Peyer's patch (tissue), 4 donors: ENCODE results near the gene SPINK4. TPM values are rescaled to one million over a fixed set of nuclear protein-coding genes. Genes with fewer than 3 reads are reported as not detected.

ENCODE experiments used
- DNase-seq, 3 donors: peaks; one replicate each; pipeline ENCODE4 v3.0.0-alpha.2; 2017 to 2019
- H3K27ac ChIP-seq, 4 donors: fragments of 200-600 bp; sonication (generic); one replicate each; pipeline ENCODE4 v1.5.1; 2016 to 2019
- H3K27me3 ChIP-seq, 2 donors: fragments of 200-600 bp; sonication (generic); one replicate each; pipeline ENCODE4 v1.5.1; 2019
- H3K36me3 ChIP-seq, 3 donors: fragments of 200-600 bp; sonication (generic); one replicate each; pipeline ENCODE4 v1.5.1; 2016 to 2019
- H3K4me1 ChIP-seq, 4 donors: fragments of 200-600 bp; sonication (generic); one replicate each; pipeline ENCODE4 v1.5.1; 2016 to 2019
- H3K4me3 ChIP-seq, 4 donors: fragments of 200-600 bp; sonication (generic); 1 replicate in 3 of 4; 2 replicates in 1 of 4; pipeline ENCODE4 v1.5.1; 2016 to 2019; ENCODE audit warnings: mild to moderate bottlenecking in 1 of 4
- H3K9me3 ChIP-seq, 4 donors: fragments of 200-600 bp; sonication (generic); one replicate each; pipeline ENCODE4 v1.5.1; 2016 to 2019; ENCODE audit warnings: mild to moderate bottlenecking in 1 of 4
- POLR2A ChIP-seq, 2 donors: fragments of 450-650 bp; IDR thresholded peaks; one replicate each; pipeline ENCODE4 v1.5.1; 2017; ENCODE audit warnings: antibody characterized with exemption in 2 of 2, mild to moderate bottlenecking in 2 of 2, moderate library complexity in 2 of 2
- total RNA-seq, 4 donors: library from RNA; depleted of rRNA; stranded (reverse); fragments of >200 nt; gene quantifications; one replicate each; pipeline ENCODE4 v1.1.0, GENCODE V29; 2016
- TF ChIP-seq, protein P1 (sequence below), 6 experiments: fragments of 450-650 bp in 4 of 6; fragments of 200-600 bp in 2 of 6; sonication (generic) in 1 of 6; IDR thresholded peaks; one replicate each; pipeline ENCODE4 v1.5.1; 2017 to 2019; ENCODE audit warnings: antibody characterized with exemption in 6 of 6, mild to moderate bottlenecking in 3 of 6, moderate library complexity in 1 of 6

SPINK4 gene
- total RNA-seq, 4 donors from 2014 or later, result 106 to 639 (median 276) TPM

DNA sequence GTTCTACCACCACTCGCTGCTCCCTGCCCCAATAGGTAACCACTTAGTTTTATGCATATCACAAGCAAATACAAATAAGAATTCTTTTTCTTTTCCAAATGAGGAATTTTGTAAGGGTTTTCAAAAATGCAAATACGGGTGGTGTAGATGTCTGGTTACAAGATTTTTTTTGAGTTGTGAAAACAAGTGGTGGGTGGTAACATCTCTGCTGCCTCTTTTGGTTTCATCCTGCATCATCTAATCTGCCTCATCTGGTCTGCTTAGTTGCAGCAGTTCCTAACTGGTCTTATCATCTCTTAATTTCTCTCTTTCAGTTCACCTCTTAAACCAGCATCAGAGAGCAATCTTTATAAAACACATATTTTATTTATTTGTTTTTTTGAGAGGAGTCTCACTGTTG is 55.6 kb downstream of the SPINK4 start:
- Histone ChIP-seq H3K27me3 (no peaks in the 10 kb centered on the region), H3K36me3 (peaks cover 0 to 48% (median 0%) of the 10 kb centered on the region in 3 donors), H3K4me1 (peaks cover 0 to 81% (median 31%) of the 10 kb centered on the region in 4 donors), H3K4me3 (no peak overlapping the region), H3K9me3 (no peaks in the 10 kb centered on the region), H3K27ac (peak overlapping the region in 2 of 4 donors; percentile 51 to 71)
- DNase-seq, result no peak
- TF ChIP-seq POLR2A (IDR thresholded peaks at IDR 0.05), result no peak

GRCh38 chr9:33297432-33297831 is 57.5 kb downstream of the SPINK4 start:
- peaks cover 0 to 67% (median 20%) of the 10 kb centered on the region in 4 donors for H3K4me1 ChIP-seq
- DNase-seq, result peak; percentile 56 to 90 (median 84)
- no peaks in the 10 kb centered on the region for H3K27me3 ChIP-seq
- no peak for TF ChIP-seq POLR2A (IDR thresholded peaks at IDR 0.05)
- TF ChIP-seq, protein P1, sequence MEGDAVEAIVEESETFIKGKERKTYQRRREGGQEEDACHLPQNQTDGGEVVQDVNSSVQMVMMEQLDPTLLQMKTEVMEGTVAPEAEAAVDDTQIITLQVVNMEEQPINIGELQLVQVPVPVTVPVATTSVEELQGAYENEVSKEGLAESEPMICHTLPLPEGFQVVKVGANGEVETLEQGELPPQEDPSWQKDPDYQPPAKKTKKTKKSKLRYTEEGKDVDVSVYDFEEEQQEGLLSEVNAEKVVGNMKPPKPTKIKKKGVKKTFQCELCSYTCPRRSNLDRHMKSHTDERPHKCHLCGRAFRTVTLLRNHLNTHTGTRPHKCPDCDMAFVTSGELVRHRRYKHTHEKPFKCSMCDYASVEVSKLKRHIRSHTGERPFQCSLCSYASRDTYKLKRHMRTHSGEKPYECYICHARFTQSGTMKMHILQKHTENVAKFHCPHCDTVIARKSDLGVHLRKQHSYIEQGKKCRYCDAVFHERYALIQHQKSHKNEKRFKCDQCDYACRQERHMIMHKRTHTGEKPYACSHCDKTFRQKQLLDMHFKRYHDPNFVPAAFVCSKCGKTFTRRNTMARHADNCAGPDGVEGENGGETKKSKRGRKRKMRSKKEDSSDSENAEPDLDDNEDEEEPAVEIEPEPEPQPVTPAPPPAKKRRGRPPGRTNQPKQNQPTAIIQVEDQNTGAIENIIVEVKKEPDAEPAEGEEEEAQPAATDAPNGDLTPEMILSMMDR (IDR thresholded peaks at IDR 0.05), result no peak
- H3K4me3 ChIP-seq, result no peak overlapping the region
- peak overlapping the region; percentile 28 to 71 (median 42) for H3K27ac ChIP-seq
- no peaks in the 10 kb centered on the region for H3K9me3 ChIP-seq
- H3K36me3 ChIP-seq, result peaks cover 0 to 62% (median 0%) of the 10 kb centered on the region in 3 donors

Other genes with a start within 250 kb of the SPINK4 start
- 10 to 100 TPM; 16.7 to 22.8 (median 19.6) TPM for gene APTX, start 238.5 kb upstream of the SPINK4 start, total RNA-seq
- 10 to 100 TPM; 13.9 to 47.7 (median 43.5) TPM for gene DNAJA1, start 214.9 kb upstream of the SPINK4 start, total RNA-seq
- gene SMU1, start 163.5 kb upstream of the SPINK4 start, total RNA-seq, result 10 to 100 TPM in 3 of 4 donors, 1 to 10 TPM in 1; 9.3 to 17.3 (median 10.9) TPM
- gene B4GALT1, start 72.8 kb upstream of the SPINK4 start, total RNA-seq, result 10 to 100 TPM; 26.4 to 65.3 (median 44.1) TPM
- 10 to 100 TPM; 36.2 to 61.1 (median 56.4) TPM for gene BAG1, start 24.5 kb downstream of the SPINK4 start, total RNA-seq
- 10 to 100 TPM; 42.9 to 78.8 (median 60.8) TPM for gene CHMP5, start 24.9 kb downstream of the SPINK4 start, total RNA-seq
- gene NFX1, start 50.3 kb downstream of the SPINK4 start, total RNA-seq, result 100 to 1,000 TPM in 1 of 4 donors, 10 to 100 TPM in 3; 35.2 to 101 (median 59.6) TPM
- 100 to 1,000 TPM in 1 of 4 donors, 10 to 100 TPM in 2, 1 to 10 TPM in 1; 5.0 to 119 (median 79.2) TPM for gene AQP7, start 162.4 kb downstream of the SPINK4 start, total RNA-seq
- 100 to 1,000 TPM in 3 of 4 donors, 10 to 100 TPM in 1; 12.4 to 424 (median 260) TPM for gene AQP3, start 207.4 kb downstream of the SPINK4 start, total RNA-seq
- gene NOL6, start 233.8 kb downstream of the SPINK4 start, total RNA-seq, result 10 to 100 TPM; 14.5 to 26.4 (median 18.4) TPM